ENCODE results near the gene FURIN. TPM values are rescaled to one million over a fixed set of nuclear protein-coding genes. Genes with fewer than 3 reads are reported as not detected.

The FURIN gene
- total and polyA plus RNA-seq, 9 of the 15 experiments (the other 6 are each of a cell fraction or from before 2014, with no cell fraction given), result 0.92 to 99.9 (median 34.8) TPM

DNA sequence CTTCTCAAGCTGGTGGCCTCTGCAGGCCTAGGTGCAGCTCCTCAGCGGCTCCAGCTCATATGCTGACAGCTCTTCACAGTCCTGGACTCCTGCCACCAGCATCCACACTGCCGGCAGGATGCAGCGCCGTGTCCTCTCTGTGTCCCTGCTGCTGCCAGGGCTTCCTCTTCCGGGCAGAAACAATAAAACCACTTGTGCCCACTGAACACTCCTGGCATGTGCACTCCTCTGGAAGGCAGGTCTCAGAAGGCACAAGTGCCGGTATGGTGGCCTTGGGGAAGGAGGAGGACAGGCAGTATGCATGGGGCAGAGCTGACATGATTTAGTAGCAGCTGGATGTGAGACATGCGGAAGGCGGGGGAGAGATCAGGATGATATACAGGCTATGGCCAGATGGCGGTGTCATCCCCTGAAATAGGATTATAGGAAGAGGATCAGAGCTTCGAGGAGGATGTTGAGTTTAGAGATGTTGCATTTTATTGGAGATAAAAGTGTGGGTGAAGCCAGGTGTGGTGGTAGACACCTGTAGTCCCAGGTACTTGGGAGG is 27.3 kb downstream of the FURIN start (continued):
- TF ChIP-seq, protein P1, sequence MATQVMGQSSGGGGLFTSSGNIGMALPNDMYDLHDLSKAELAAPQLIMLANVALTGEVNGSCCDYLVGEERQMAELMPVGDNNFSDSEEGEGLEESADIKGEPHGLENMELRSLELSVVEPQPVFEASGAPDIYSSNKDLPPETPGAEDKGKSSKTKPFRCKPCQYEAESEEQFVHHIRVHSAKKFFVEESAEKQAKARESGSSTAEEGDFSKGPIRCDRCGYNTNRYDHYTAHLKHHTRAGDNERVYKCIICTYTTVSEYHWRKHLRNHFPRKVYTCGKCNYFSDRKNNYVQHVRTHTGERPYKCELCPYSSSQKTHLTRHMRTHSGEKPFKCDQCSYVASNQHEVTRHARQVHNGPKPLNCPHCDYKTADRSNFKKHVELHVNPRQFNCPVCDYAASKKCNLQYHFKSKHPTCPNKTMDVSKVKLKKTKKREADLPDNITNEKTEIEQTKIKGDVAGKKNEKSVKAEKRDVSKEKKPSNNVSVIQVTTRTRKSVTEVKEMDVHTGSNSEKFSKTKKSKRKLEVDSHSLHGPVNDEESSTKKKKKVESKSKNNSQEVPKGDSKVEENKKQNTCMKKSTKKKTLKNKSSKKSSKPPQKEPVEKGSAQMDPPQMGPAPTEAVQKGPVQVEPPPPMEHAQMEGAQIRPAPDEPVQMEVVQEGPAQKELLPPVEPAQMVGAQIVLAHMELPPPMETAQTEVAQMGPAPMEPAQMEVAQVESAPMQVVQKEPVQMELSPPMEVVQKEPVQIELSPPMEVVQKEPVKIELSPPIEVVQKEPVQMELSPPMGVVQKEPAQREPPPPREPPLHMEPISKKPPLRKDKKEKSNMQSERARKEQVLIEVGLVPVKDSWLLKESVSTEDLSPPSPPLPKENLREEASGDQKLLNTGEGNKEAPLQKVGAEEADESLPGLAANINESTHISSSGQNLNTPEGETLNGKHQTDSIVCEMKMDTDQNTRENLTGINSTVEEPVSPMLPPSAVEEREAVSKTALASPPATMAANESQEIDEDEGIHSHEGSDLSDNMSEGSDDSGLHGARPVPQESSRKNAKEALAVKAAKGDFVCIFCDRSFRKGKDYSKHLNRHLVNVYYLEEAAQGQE (IDR thresholded peaks at IDR 0.05; ENCODE audit: borderline replicate concordance), result peak; percentile 51; the same call in 1 of the 2 replicates
- TF ChIP-seq, protein P1 (CRISPR knock-in tag; IDR thresholded peaks at IDR 0.05; ENCODE audit: low read depth), result no peak
- TF ChIP-seq U2AF2 (optimal IDR thresholded peaks at IDR 0.05; ENCODE audit: low read depth, low read length) (no peak), CCNT2 (IDR thresholded peaks at IDR 0.05; ENCODE audit: borderline replicate concordance, extremely low read depth, insufficient read length, low read depth, low read length) (no peak), SETDB1 (IDR thresholded peaks at IDR 0.05; ENCODE audit: low read length) (no peak), NBN (IDR thresholded peaks at IDR 0.05; ENCODE audit: low read depth) (0 out of 2 replicates have a peak, but pooled peaks have one; percentile 22), NR4A1 (CRISPR knock-in tag; IDR thresholded peaks at IDR 0.05) (no peak), NR4A1 (tag; IDR thresholded peaks at IDR 0.05) (no peak), MAZ (CRISPR knock-in tag; conservative IDR thresholded peaks at IDR 0.05 in 1 of 2, IDR thresholded peaks at IDR 0.05 in 1 of 2) (peak; percentile 28 to 42; a peak in 1 of 4 replicates), XRCC3 (IDR thresholded peaks at IDR 0.05) (no peak), BCL6 (CRISPR knock-in tag; IDR thresholded peaks at IDR 0.05) (no peak), SIN3B (IDR thresholded peaks at IDR 0.05; ENCODE audit: low read depth) (no peak), PML (IDR thresholded peaks at IDR 0.05; ENCODE audit: low read length) (no peak), C11orf30 (IDR thresholded peaks at IDR 0.05; ENCODE audit: low read depth) (no peak), ZNF146 (CRISPR knock-in tag; IDR thresholded peaks at IDR 0.05; ENCODE audit: unreplicated experiment) (no peak), GABPB1 (CRISPR knock-in tag; IDR thresholded peaks at IDR 0.05) (no peak), ZNF561 (CRISPR knock-in tag; conservative IDR thresholded peaks at IDR 0.05) (no peak)
- TF ChIP-seq, protein P2, sequence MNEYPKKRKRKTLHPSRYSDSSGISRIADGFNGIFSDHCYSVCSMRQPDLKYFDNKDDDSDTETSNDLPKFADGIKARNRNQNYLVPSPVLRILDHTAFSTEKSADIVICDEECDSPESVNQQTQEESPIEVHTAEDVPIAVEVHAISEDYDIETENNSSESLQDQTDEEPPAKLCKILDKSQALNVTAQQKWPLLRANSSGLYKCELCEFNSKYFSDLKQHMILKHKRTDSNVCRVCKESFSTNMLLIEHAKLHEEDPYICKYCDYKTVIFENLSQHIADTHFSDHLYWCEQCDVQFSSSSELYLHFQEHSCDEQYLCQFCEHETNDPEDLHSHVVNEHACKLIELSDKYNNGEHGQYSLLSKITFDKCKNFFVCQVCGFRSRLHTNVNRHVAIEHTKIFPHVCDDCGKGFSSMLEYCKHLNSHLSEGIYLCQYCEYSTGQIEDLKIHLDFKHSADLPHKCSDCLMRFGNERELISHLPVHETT (CRISPR knock-in tag; conservative IDR thresholded peaks at IDR 0.05 in 1 of 2, IDR thresholded peaks at IDR 0.05 in 1 of 2), result 0 out of 4 replicates have a peak, but pooled peaks of 1 of the 2 experiments have one; percentile 51
- TF ChIP-seq, protein P3, sequence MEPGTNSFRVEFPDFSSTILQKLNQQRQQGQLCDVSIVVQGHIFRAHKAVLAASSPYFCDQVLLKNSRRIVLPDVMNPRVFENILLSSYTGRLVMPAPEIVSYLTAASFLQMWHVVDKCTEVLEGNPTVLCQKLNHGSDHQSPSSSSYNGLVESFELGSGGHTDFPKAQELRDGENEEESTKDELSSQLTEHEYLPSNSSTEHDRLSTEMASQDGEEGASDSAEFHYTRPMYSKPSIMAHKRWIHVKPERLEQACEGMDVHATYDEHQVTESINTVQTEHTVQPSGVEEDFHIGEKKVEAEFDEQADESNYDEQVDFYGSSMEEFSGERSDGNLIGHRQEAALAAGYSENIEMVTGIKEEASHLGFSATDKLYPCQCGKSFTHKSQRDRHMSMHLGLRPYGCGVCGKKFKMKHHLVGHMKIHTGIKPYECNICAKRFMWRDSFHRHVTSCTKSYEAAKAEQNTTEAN (CRISPR knock-in tag; IDR thresholded peaks at IDR 0.05), result no peak

Data from K562 (cell line).